ENCODE results near the gene TOLLIP.
"Not testable (repeated sequence)": the region's sequence is repeated elsewhere in the genome, so short reads cannot be mapped to it uniquely, and the experiment has no call there.

The TOLLIP gene

GRCh38 chr11:1309498-1310317 lies at the start of gene TOLLIP:
TOLLIP (minus strand) TSS chr11:1309632; CDS start chr11:1309498, 134 bp downstream.
- peak; percentile 78 for DNase-seq

- DNase-seq, result not testable (repeated sequence)
Observed at GRCh38 chr11:1358931-1359330, 49.5 kb upstream of the TOLLIP start.

GRCh38 chr11:1358286-1358685 lies 48.9 kb upstream of the TOLLIP start:
- no peak for DNase-seq

GRCh38 chr11:1356478-1356960 lies 47.1 kb upstream of the TOLLIP start:
- no peak for DNase-seq

GRCh38 chr11:1356007-1356435 lies 46.6 kb upstream of the TOLLIP start:
- DNase-seq, result no peak

GRCh38 chr11:1354125-1354938 lies 44.9 kb upstream of the TOLLIP start:
- no peak for DNase-seq

GRCh38 chr11:1353383-1354124 lies 44.1 kb upstream of the TOLLIP start:
- DNase-seq, result no peak

GRCh38 chr11:1352696-1353382 lies 43.4 kb upstream of the TOLLIP start:
- DNase-seq, result no peak

GRCh38 chr11:1351278-1351937 lies 42.0 kb upstream of the TOLLIP start:
- DNase-seq, result peak; percentile 17

GRCh38 chr11:1350086-1350725 lies 40.8 kb upstream of the TOLLIP start:
- DNase-seq, result no peak

GRCh38 chr11:1349327-1350041 lies 40.1 kb upstream of the TOLLIP start:
- no peak for DNase-seq

GRCh38 chr11:1348796-1349326 lies 39.4 kb upstream of the TOLLIP start:
- DNase-seq, result no peak

GRCh38 chr11:1348146-1348795 lies 38.8 kb upstream of the TOLLIP start:
- no peak for DNase-seq

GRCh38 chr11:1347411-1347999 lies 38.1 kb upstream of the TOLLIP start:
- not testable (repeated sequence) for DNase-seq

GRCh38 chr11:1346669-1347390 lies 37.4 kb upstream of the TOLLIP start:
- DNase-seq, result no peak

GRCh38 chr11:1345737-1346513 lies 36.5 kb upstream of the TOLLIP start:
- DNase-seq, result no peak

GRCh38 chr11:1344056-1344635 lies 34.7 kb upstream of the TOLLIP start:
- no peak for DNase-seq

All from NCI-H2171 treated with DMSO at 0.1 percent for 48 hours (cell line).